ENCODE data around the gene IL36A. TPM values are rescaled to one million over a fixed set of nuclear protein-coding genes. Genes with fewer than 3 reads are reported as not detected.
A peak's percentile ranks its signal among the peaks of the same experiment; 100 is the strongest.

IL36A gene
- polyA plus RNA-seq, 1 donor (not counting 4 experiments of a cell fraction or from before 2014, with no cell fraction given) = not detected

GRCh38 chr2:112960230-112960825 is 44.9 kb upstream of the IL36A start:
- DNase-seq (ENCODE audit: low read depth, low spot score) (no peak), FAIRE-seq (no peak)
- H3K9me3 ChIP-seq (ENCODE audit: control insufficient read depth, low read depth, low read length) = no peaks in the 10 kb centered on the region
- H3K27ac ChIP-seq (ENCODE audit: control insufficient read depth, insufficient read depth, low read length) = no peak overlapping the region
- no peaks in the 10 kb centered on the region for H3K79me2 ChIP-seq (ENCODE audit: control insufficient read depth, insufficient read depth, low read length)
- no peak overlapping the region for H2AFZ ChIP-seq (ENCODE audit: control insufficient read depth, low read length)
- TF ChIP-seq EZH2 (IDR thresholded peaks at IDR 0.05; ENCODE audit: low read length) (no peak), CTCF (optimal IDR thresholded peaks at IDR 0.05 in 1 of 3, IDR thresholded peaks at IDR 0.05 in 1 of 3, conservative IDR thresholded peaks at IDR 0.05 in 1 of 3; ENCODE audit: extremely low read depth in 1 of 3, insufficient read depth in 2 of 3, low read length in 3 of 3) (peak; percentile 15 to 31 (median 22))
- no peaks in the 10 kb centered on the region for H4K20me1 ChIP-seq (ENCODE audit: control insufficient read depth, extremely low read depth, insufficient read depth, low read length)
- H3K9ac ChIP-seq (ENCODE audit: control insufficient read depth, extremely low read depth, insufficient read depth, low read length) = no peak overlapping the region
- dilution Hi-C loops (cut with MboI; ENCODE audit: extremely low pct_ligation_motif_present, low sequenced_read_pairs) = no loop called here
- no peaks in the 10 kb centered on the region for H3K36me3 ChIP-seq (ENCODE audit: control insufficient read depth in 2 of 2, extremely low read depth in 1 of 2, insufficient read depth in 2 of 2, low read length in 2 of 2)
- no peaks in the 10 kb centered on the region for H3K4me1 ChIP-seq (ENCODE audit: control insufficient read depth, extremely low read depth, insufficient read depth, low read length)
- no peak overlapping the region for H3K4me2 ChIP-seq (ENCODE audit: control insufficient read depth, extremely low read depth, insufficient read depth, low read depth, low read length)
- H3K27me3 ChIP-seq (ENCODE audit: control insufficient read depth, extremely low read depth, insufficient read depth, low read length) = no peaks in the 10 kb centered on the region
- H3K4me3 ChIP-seq (ENCODE audit: control insufficient read depth in 2 of 3, extremely low read depth in 1 of 3, insufficient read depth in 2 of 3, low read depth in 1 of 3, low read length in 3 of 3) = no peak overlapping the region
- H3K9me1 ChIP-seq (ENCODE audit: control insufficient read depth, extremely low read depth, insufficient read depth, low read length) = no peaks in the 10 kb centered on the region

- Histone ChIP-seq H3K9me1 (ENCODE audit: control insufficient read depth, extremely low read depth, insufficient read depth, low read length) (no peaks in the 10 kb centered on the region), H3K9me3 (ENCODE audit: control insufficient read depth, low read depth, low read length) (no peaks in the 10 kb centered on the region), H3K4me3 (ENCODE audit: control insufficient read depth in 2 of 3, extremely low read depth in 1 of 3, insufficient read depth in 2 of 3, low read depth in 1 of 3, low read length in 3 of 3) (no peak overlapping the region), H3K9ac (ENCODE audit: control insufficient read depth, extremely low read depth, insufficient read depth, low read length) (no peak overlapping the region), H3K79me2 (ENCODE audit: control insufficient read depth, insufficient read depth, low read length) (no peaks in the 10 kb centered on the region), H2AFZ (ENCODE audit: control insufficient read depth, low read length) (no peak overlapping the region), H3K36me3 (ENCODE audit: control insufficient read depth in 2 of 2, extremely low read depth in 1 of 2, insufficient read depth in 2 of 2, low read length in 2 of 2) (no peaks in the 10 kb centered on the region), H3K27me3 (ENCODE audit: control insufficient read depth, extremely low read depth, insufficient read depth, low read length) (no peaks in the 10 kb centered on the region), H3K27ac (ENCODE audit: control insufficient read depth, insufficient read depth, low read length) (no peak overlapping the region), H4K20me1 (ENCODE audit: control insufficient read depth, extremely low read depth, insufficient read depth, low read length) (no peaks in the 10 kb centered on the region), H3K4me1 (ENCODE audit: control insufficient read depth, extremely low read depth, insufficient read depth, low read length) (no peaks in the 10 kb centered on the region), H3K4me2 (ENCODE audit: control insufficient read depth, extremely low read depth, insufficient read depth, low read depth, low read length) (no peak overlapping the region)
- TF ChIP-seq CTCF (optimal IDR thresholded peaks at IDR 0.05 in 1 of 3, IDR thresholded peaks at IDR 0.05 in 1 of 3, conservative IDR thresholded peaks at IDR 0.05 in 1 of 3; ENCODE audit: extremely low read depth in 1 of 3, insufficient read depth in 2 of 3, low read length in 3 of 3) (no peak), EZH2 (IDR thresholded peaks at IDR 0.05; ENCODE audit: low read length) (no peak)
- DNase-seq (ENCODE audit: low read depth, low spot score) = no peak
- FAIRE-seq = no peak
- dilution Hi-C loops (cut with MboI; ENCODE audit: extremely low pct_ligation_motif_present, low sequenced_read_pairs) = no loop called here
Measured at GRCh38 chr2:112962308-112963175, 42.7 kb upstream of the IL36A start.
